Measurements from ENCODE around the gene GNG11. TPM values are rescaled to one million over a fixed set of nuclear protein-coding genes. Genes with fewer than 3 reads are reported as not detected.
A peak's percentile ranks its signal among the peaks of the same experiment; 100 is the strongest.

The GNG11 gene
- total and polyA plus RNA-seq, 9 donors: 27.8 to 39.3 (median 31.5) TPM

DNA sequence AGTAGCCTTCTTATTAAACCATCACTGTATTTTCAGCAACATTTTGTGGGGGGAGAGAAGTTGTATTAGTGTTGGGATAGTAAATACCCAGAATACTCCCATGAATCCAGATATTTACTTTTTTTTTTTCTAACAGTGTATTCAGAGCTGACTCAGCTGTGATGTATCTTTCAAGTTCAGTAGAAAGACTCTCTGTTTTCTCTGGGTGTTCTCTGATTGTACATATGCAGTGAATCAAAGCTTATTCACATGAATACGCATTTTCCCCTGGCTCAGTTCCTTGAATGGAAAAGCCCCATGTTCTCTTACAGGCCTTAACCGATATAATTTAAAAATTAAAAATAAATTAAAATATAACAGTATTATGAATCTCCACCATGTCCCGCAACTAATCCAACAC is 32.3 kb upstream of the GNG11 start:
- H3K4me1 ChIP-seq (ENCODE audit: control insufficient read depth, insufficient read depth, low read length): peaks cover 2% of the 10 kb centered on the region
- H3K27me3 ChIP-seq (ENCODE audit: control insufficient read depth, insufficient read depth, low read length): peaks cover 12% of the 10 kb centered on the region
- no peak for DNase-seq
- no peak overlapping the region for H3K27ac ChIP-seq (ENCODE audit: low read length)
- H3K9me3 ChIP-seq (replicated peaks; ENCODE audit: control insufficient read depth, low read depth, low read length): no peaks in the 10 kb centered on the region
- WGBS (ENCODE audit: insufficient coverage): no CpG with 5 or more reads among the region's 3 CpGs
- no peak overlapping the region for H3K4me3 ChIP-seq (ENCODE audit: low read length)
- H3K36me3 ChIP-seq (ENCODE audit: control insufficient read depth, insufficient read depth, low read length): no peaks in the 10 kb centered on the region

- DNase-seq: peak; percentile 34
- H3K9me3 ChIP-seq (replicated peaks; ENCODE audit: control insufficient read depth, low read depth, low read length): no peaks in the 10 kb centered on the region
- WGBS (ENCODE audit: insufficient coverage): 0% methylated on average over 27 of the region's 28 CpGs
- H3K36me3 ChIP-seq (ENCODE audit: control insufficient read depth, insufficient read depth, low read length): no peaks in the 10 kb centered on the region
- no peak overlapping the region for H3K27ac ChIP-seq (ENCODE audit: low read length)
- H3K27me3 ChIP-seq (ENCODE audit: control insufficient read depth, insufficient read depth, low read length): peaks cover 12% of the 10 kb centered on the region
- peaks cover 2% of the 10 kb centered on the region for H3K4me1 ChIP-seq (ENCODE audit: control insufficient read depth, insufficient read depth, low read length)
- peak overlapping the region; percentile 55 for H3K4me3 ChIP-seq (ENCODE audit: low read length)
These were observed 31.5 kb upstream of the GNG11 start for GRCh38 chr7:93890041-93890463.

DNA sequence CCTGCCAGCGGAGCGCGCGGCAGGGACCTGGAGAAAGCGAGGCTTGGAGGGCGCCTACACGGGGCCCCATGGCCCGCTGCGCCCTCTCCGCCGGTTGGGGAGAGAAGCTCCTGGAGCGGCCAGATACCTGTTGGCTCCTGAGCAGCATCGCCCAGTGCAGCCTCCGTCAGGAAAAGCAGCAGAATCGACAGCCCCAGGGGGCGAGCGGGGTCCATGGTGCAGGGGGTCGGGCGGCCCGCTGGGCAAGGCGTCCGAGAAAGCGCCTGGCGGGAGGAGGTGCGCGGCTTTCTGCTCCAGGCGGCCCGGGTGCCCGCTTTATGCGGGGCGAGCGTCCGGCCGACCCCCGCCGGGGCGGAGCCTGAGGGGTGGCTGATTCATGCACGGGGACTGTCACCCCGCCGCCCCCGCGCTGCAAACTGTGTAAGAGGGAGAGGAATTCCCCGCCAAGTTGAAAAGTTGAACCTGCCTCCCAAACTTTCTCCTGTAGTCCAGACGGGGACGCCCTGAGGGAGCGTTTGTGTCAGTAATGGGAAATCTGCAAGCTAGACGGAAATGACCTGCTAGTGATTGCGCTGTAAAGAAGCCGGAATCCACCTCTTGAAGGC is 31.0 kb upstream of the GNG11 start, which contains the start of gene TFPI2:
Gene TFPI2, minus strand, starts transcription at position 290 of the 605 bp plus-strand sequence. Its CDS starts 75 bp downstream, at position 215.
- Histone ChIP-seq H3K9me3 (replicated peaks; ENCODE audit: control insufficient read depth, low read depth, low read length) (no peaks in the 10 kb centered on the region), H3K27ac (ENCODE audit: low read length) (no peak within 1 kb of the TSS), H3K36me3 (ENCODE audit: control insufficient read depth, insufficient read depth, low read length) (no peaks in the 10 kb centered on the region), H3K4me1 (ENCODE audit: control insufficient read depth, insufficient read depth, low read length) (peaks cover 2% of the 10 kb centered on the region), H3K4me3 (ENCODE audit: low read length) (peak within 1 kb of the TSS; percentile 55), H3K27me3 (ENCODE audit: control insufficient read depth, insufficient read depth, low read length) (peaks cover 12% of the 10 kb centered on the region)
- WGBS (ENCODE audit: insufficient coverage): under 1% methylated on average over 48 of the region's 49 CpGs
- DNase-seq: peak; percentile 69

GRCh38 chr7:93894426-93894825 is 27.1 kb upstream of the GNG11 start:
- Histone ChIP-seq H3K27ac (ENCODE audit: low read length) (no peak overlapping the region), H3K27me3 (ENCODE audit: control insufficient read depth, insufficient read depth, low read length) (peaks cover 12% of the 10 kb centered on the region), H3K4me1 (ENCODE audit: control insufficient read depth, insufficient read depth, low read length) (peaks cover 2% of the 10 kb centered on the region)

DNA sequence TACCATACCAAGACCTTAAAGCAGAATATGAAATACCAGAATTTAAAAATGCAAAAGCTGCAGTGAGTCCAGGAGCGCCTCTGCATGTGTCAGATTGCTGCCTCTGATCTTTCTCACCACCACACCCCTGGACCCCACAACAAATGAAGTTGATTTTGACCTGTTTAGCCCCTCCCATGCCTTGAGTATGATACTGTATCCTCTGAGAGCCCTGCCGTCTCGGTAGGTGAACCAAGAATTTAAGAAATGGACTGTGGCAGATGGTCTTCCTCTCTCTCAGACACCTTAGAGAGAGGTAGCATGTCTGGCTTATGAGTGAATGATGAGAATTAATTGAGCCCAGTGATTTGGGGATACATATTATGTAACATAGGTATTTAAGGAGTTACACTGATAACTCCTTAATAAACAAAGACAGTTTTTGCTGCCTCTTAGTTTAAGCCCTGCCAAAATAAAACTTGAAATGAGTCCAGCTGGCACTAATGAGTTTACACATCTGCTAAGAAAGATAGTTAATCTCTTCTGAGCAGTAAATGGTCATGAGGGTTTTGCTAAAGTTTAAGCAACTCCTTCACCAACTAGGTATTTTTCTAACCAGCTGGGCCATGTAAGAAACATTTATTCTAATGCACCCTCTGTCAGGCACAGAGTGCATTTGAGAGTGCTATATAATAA is 26.4 kb upstream of the GNG11 start:
- Histone ChIP-seq H3K27me3 (ENCODE audit: control insufficient read depth, insufficient read depth, low read length) (peaks cover 9% of the 10 kb centered on the region), H3K27ac (ENCODE audit: low read length) (no peak overlapping the region), H3K4me3 (ENCODE audit: low read length) (no peak overlapping the region), H3K9me3 (replicated peaks; ENCODE audit: control insufficient read depth, low read depth, low read length) (no peaks in the 10 kb centered on the region), H3K4me1 (ENCODE audit: control insufficient read depth, insufficient read depth, low read length) (peaks cover under 1% of the 10 kb centered on the region), H3K36me3 (ENCODE audit: control insufficient read depth, insufficient read depth, low read length) (no peaks in the 10 kb centered on the region)
- peak; percentile 57 for DNase-seq
- no CpG with 5 or more reads among the region's 3 CpGs for WGBS (ENCODE audit: insufficient coverage)

More at GRCh38 chr7:93894426-93894825, 27.1 kb upstream of the GNG11 start:
- DNase-seq: no peak
- no peaks in the 10 kb centered on the region for H3K9me3 ChIP-seq (replicated peaks; ENCODE audit: control insufficient read depth, low read depth, low read length)
- no peak overlapping the region for H3K4me3 ChIP-seq (ENCODE audit: low read length)
- WGBS (ENCODE audit: insufficient coverage): no CpG with 5 or more reads among the region's 1 CpG
- H3K36me3 ChIP-seq (ENCODE audit: control insufficient read depth, insufficient read depth, low read length): no peaks in the 10 kb centered on the region

GRCh38 chr7:93895859-93896600 is 25.5 kb upstream of the GNG11 start:
- Histone ChIP-seq H3K4me1 (ENCODE audit: control insufficient read depth, insufficient read depth, low read length) (no peaks in the 10 kb centered on the region), H3K27ac (ENCODE audit: low read length) (no peak overlapping the region), H3K27me3 (ENCODE audit: control insufficient read depth, insufficient read depth, low read length) (no peaks in the 10 kb centered on the region), H3K36me3 (ENCODE audit: control insufficient read depth, insufficient read depth, low read length) (no peaks in the 10 kb centered on the region), H3K4me3 (ENCODE audit: low read length) (no peak overlapping the region), H3K9me3 (replicated peaks; ENCODE audit: control insufficient read depth, low read depth, low read length) (no peaks in the 10 kb centered on the region)
- DNase-seq: peak; percentile 20
- no CpG with 5 or more reads among the region's 4 CpGs for WGBS (ENCODE audit: insufficient coverage)

DNA sequence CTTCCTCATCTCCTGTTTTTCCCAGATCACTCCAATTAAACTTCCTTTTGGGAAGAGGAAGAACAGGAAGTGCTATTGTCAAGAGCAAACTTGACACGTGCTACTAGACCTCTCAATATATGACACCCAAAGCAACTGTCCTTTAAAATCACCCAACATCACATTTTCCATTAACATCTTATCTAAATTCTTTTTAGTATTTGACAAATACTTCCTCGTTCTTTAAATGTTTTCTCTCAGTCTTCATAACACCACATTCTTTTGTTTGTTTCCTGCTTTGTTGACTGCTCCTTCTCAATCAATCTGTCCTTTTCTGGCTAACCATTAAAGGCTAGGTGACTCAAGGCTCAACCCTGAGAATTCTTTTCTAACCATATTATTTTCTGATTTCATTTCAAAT is 23.9 kb upstream of the GNG11 start:
- Histone ChIP-seq H3K4me1 (ENCODE audit: control insufficient read depth, insufficient read depth, low read length) (no peaks in the 10 kb centered on the region), H3K4me3 (ENCODE audit: low read length) (no peak overlapping the region), H3K27me3 (ENCODE audit: control insufficient read depth, insufficient read depth, low read length) (no peaks in the 10 kb centered on the region), H3K36me3 (ENCODE audit: control insufficient read depth, insufficient read depth, low read length) (no peaks in the 10 kb centered on the region), H3K9me3 (replicated peaks; ENCODE audit: control insufficient read depth, low read depth, low read length) (no peaks in the 10 kb centered on the region), H3K27ac (ENCODE audit: low read length) (no peak overlapping the region)
- no peak for DNase-seq
- WGBS (ENCODE audit: insufficient coverage): 80% methylated on average over 1 of the region's 2 CpGs

DNA sequence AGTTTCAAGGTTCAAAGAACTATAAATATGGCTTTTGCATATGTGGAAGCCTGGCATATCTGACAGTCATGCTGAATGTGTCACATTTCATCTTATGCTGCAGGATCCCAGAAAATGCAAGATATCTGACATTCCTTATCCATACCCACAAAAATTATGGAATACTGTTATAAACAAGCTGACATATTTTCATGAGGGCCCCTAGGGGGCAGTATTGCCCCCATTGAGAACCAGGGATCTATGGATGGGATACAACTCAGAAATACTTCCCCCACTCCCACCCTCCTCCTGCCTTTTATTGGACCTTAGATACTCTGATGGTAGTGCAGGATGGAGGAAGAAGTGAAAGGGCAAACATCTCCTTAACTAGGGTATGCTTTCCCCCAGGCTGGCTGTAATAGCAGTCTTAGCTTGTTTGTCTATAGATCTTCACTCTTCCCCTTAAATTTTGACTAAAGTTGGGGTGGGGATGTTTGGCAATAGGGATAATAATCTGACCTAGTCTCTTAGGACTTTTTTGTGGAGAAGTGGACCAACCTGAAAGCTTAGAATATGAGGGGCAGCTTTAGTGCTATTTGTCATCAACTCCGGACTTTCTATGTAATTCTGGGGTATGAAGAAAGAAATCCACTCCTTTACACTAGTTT is 18.6 kb upstream of the GNG11 start:
- Histone ChIP-seq H3K9me3 (replicated peaks; ENCODE audit: control insufficient read depth, low read depth, low read length) (no peaks in the 10 kb centered on the region), H3K36me3 (ENCODE audit: control insufficient read depth, insufficient read depth, low read length) (no peaks in the 10 kb centered on the region), H3K4me3 (ENCODE audit: low read length) (no peak overlapping the region), H3K4me1 (ENCODE audit: control insufficient read depth, insufficient read depth, low read length) (no peaks in the 10 kb centered on the region), H3K27me3 (ENCODE audit: control insufficient read depth, insufficient read depth, low read length) (no peaks in the 10 kb centered on the region), H3K27ac (ENCODE audit: low read length) (no peak overlapping the region)
- WGBS (ENCODE audit: insufficient coverage): no CpG with 5 or more reads among the region's 1 CpG
- peak; percentile 68 for DNase-seq

DNA sequence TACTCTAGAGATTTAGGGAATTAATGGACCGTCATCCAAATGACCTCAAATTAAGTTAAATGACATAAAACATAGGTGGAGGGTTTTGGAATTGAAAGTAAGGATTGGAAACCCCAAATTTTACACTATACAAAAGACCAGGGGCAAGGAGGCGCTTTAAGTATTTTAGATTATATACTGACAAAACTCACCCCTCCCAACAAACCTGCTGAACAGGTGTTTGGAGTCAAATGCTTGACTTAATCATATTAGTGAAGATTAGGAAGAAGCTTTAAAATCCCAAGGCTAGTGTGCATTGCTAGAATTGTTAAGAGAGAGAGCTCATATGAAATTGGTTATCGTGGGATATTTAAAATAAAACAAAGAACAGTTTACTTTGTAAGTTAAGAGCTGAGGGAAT is 15.3 kb upstream of the GNG11 start, which contains the start of gene GNGT1:
Gene GNGT1, plus strand, starts transcription at position 301 of the 400 bp plus-strand sequence. CDS start 180 bp downstream, outside the sequence.
- H3K4me3 ChIP-seq (ENCODE audit: low read length): no peak within 1 kb of the TSS
- no peaks in the 10 kb centered on the region for H3K4me1 ChIP-seq (ENCODE audit: control insufficient read depth, insufficient read depth, low read length)
- no peak within 1 kb of the TSS for H3K27ac ChIP-seq (ENCODE audit: low read length)
- no peak for DNase-seq
- WGBS (ENCODE audit: insufficient coverage): no CpG with 5 or more reads among the region's 3 CpGs
- no peaks in the 10 kb centered on the region for H3K27me3 ChIP-seq (ENCODE audit: control insufficient read depth, insufficient read depth, low read length)
- H3K9me3 ChIP-seq (replicated peaks; ENCODE audit: control insufficient read depth, low read depth, low read length): no peaks in the 10 kb centered on the region
- no peaks in the 10 kb centered on the region for H3K36me3 ChIP-seq (ENCODE audit: control insufficient read depth, insufficient read depth, low read length)
